ENCODE results near the gene RAB3B. TPM values are rescaled to one million over a fixed set of nuclear protein-coding genes. Genes with fewer than 3 reads are reported as not detected.
A peak's percentile ranks its signal among the peaks of the same experiment; 100 is the strongest.
"Not testable (repeated sequence)": the region's sequence is repeated elsewhere in the genome, so short reads cannot be mapped to it uniquely, and the experiment has no call there.

RAB3B gene
- polyA plus RNA-seq (ENCODE audit: insufficient read length) = 0.15 TPM

- no peak for DNase-seq (ENCODE audit: low read depth)
Measured at GRCh38 chr1:51990478-51990965, at the start of gene RAB3B. Gene RAB3B (minus strand): TSS chr1:51990700. CDS start chr1:51977117, 13,583 bp downstream.

- no peak for DNase-seq (ENCODE audit: low read depth)
Measured at GRCh38 chr1:52037909-52038308, 47.4 kb upstream of the RAB3B start.

GRCh38 chr1:52037402-52037814 lies 46.9 kb upstream of the RAB3B start:
- no peak for DNase-seq (ENCODE audit: low read depth)

- no peak for DNase-seq (ENCODE audit: low read depth)
Measured at GRCh38 chr1:52034050-52034384, 43.5 kb upstream of the RAB3B start.

- peak; percentile 87 for DNase-seq (ENCODE audit: low read depth)
Measured at GRCh38 chr1:52033190-52034049, 42.9 kb upstream of the RAB3B start, which contains the start of gene KTI12. Gene KTI12 (minus strand): TSS chr1:52033810. CDS start chr1:52033761, 49 bp downstream.

GRCh38 chr1:52032785-52033131 lies 42.3 kb upstream of the RAB3B start:
- no peak for DNase-seq (ENCODE audit: low read depth)

GRCh38 chr1:52032124-52032784 lies 41.8 kb upstream of the RAB3B start:
- DNase-seq (ENCODE audit: low read depth) = no peak

- DNase-seq (ENCODE audit: low read depth) = not testable (repeated sequence)
Measured at GRCh38 chr1:52028839-52029238, 38.3 kb upstream of the RAB3B start.

- DNase-seq (ENCODE audit: low read depth) = no peak
Measured at GRCh38 chr1:52028328-52028727, 37.8 kb upstream of the RAB3B start.

- no peak for DNase-seq (ENCODE audit: low read depth)
Measured at GRCh38 chr1:52026278-52026677, 35.8 kb upstream of the RAB3B start.

- DNase-seq (ENCODE audit: low read depth) = no peak
Measured at GRCh38 chr1:52022133-52022532, 31.6 kb upstream of the RAB3B start.

- no peak for DNase-seq (ENCODE audit: low read depth)
Measured at GRCh38 chr1:52008071-52008809, 17.7 kb upstream of the RAB3B start.

GRCh38 chr1:52007215-52008002 lies 16.9 kb upstream of the RAB3B start:
- peak; percentile 49 for DNase-seq (ENCODE audit: low read depth)

- DNase-seq (ENCODE audit: low read depth) = not testable (repeated sequence)
Measured at GRCh38 chr1:52006081-52006553, 15.6 kb upstream of the RAB3B start.

- not testable (repeated sequence) for DNase-seq (ENCODE audit: low read depth)
Measured at GRCh38 chr1:52005548-52005947, 15.0 kb upstream of the RAB3B start.

- DNase-seq (ENCODE audit: low read depth) = no peak
Measured at GRCh38 chr1:52003877-52004276, 13.4 kb upstream of the RAB3B start.

GRCh38 chr1:52002038-52002917 lies 11.8 kb upstream of the RAB3B start:
- peak; percentile 76 for DNase-seq (ENCODE audit: low read depth)

- no peak for DNase-seq (ENCODE audit: low read depth)
Measured at GRCh38 chr1:51998701-51999100, 8.2 kb upstream of the RAB3B start.

GRCh38 chr1:51997974-51998382 lies 7.5 kb upstream of the RAB3B start:
- no peak for DNase-seq (ENCODE audit: low read depth)
